Loucy (cell line): ENCODE results near the gene HDDC2.

Experiments
- H2AFZ ChIP-seq: fragments of 200-600 bp; sonication (generic); 2 replicates; pipeline ENCODE4 v1.6.0; 2016; ENCODE audit warnings: antibody characterized with exemption, mild to moderate bottlenecking, low read length, moderate library complexity
- H3F3A ChIP-seq: fragments of 200-600 bp; 2 replicates; pipeline ENCODE4 v1.6.0; 2016; ENCODE audit warnings: antibody characterized with exemption, low read depth, mild to moderate bottlenecking
- H3K27me3 ChIP-seq: fragments of 200-600 bp; sonication (generic); 2 replicates; pipeline ENCODE4 v1.6.1; 2014; ENCODE audit warnings: low read length, mild to moderate bottlenecking; ENCODE audit not compliant: insufficient read depth, poor library complexity, severe bottlenecking
- H3K36me3 ChIP-seq: fragments of 200-600 bp; sonication (generic); 2 replicates; pipeline ENCODE4 v1.6.1; 2016; ENCODE audit warnings: low read length; ENCODE audit not compliant: insufficient read depth
- H3K4me1 ChIP-seq: fragments of 200-600 bp; sonication (generic); 2 replicates; pipeline ENCODE4 v1.5.1; 2014; ENCODE audit warnings: low read length, mild to moderate bottlenecking; ENCODE audit not compliant: insufficient read depth, poor library complexity, severe bottlenecking
- H3K4me2 ChIP-seq: fragments of 200-600 bp; sonication (generic); 2 replicates; pipeline ENCODE4 v1.6.0; 2014; ENCODE audit warnings: antibody characterized with exemption, low read length, low read depth, mild to moderate bottlenecking; ENCODE audit not compliant: poor library complexity, severe bottlenecking
- H3K4me3 ChIP-seq: fragments of 200-600 bp; sonication (generic); 2 replicates; pipeline ENCODE4 v1.5.1; 2014; ENCODE audit warnings: low read length, mild to moderate bottlenecking, mixed read lengths; ENCODE audit not compliant: poor library complexity, severe bottlenecking
- H3K79me2 ChIP-seq: fragments of 200-600 bp; sonication (generic); 2 replicates; pipeline ENCODE4 v1.6.1; 2014; ENCODE audit warnings: low read length; ENCODE audit not compliant: insufficient read depth
- H3K9ac ChIP-seq: fragments of 200-600 bp; sonication (generic); 2 replicates; pipeline ENCODE4 v1.6.0; 2014; ENCODE audit warnings: mild to moderate bottlenecking, low read depth, low read length, moderate library complexity; ENCODE audit not compliant: poor library complexity, severe bottlenecking
- H3K9me2 ChIP-seq: fragments of 200-600 bp; sonication (generic); replicated peaks from 2 replicates; pipeline ENCODE4 v1.6.1; 2016; ENCODE audit warnings: low read depth, low read length, mixed read lengths
- H3K9me3 ChIP-seq: fragments of 200-600 bp; sonication (generic); 2 replicates; pipeline ENCODE4 v1.6.1; 2014; ENCODE audit warnings: mild to moderate bottlenecking, antibody characterized with exemption, low read length, low read depth; ENCODE audit not compliant: insufficient read depth
- H4K20me1 ChIP-seq: fragments of 200-600 bp; sonication (generic); 2 replicates; pipeline ENCODE4 v1.6.0; 2014; ENCODE audit warnings: antibody characterized with exemption, low read length, mild to moderate bottlenecking; ENCODE audit not compliant: insufficient read depth, poor library complexity, severe bottlenecking
- EZH2phosphoT487 ChIP-seq: fragments of 200-600 bp; IDR thresholded peaks from 2 replicates; pipeline ENCODE4 v1.6.1; 2018; ENCODE audit warnings: antibody characterized with exemption, mild to moderate bottlenecking, moderate library complexity, borderline replicate concordance
- TF ChIP-seq, protein P1 (sequence below): fragments of 200-600 bp; sonication (generic); conservative IDR thresholded peaks from 2 replicates; pipeline ENCODE4 v1.5.1; 2014; ENCODE audit warnings: mild to moderate bottlenecking, antibody characterized with exemption, low read length

HDDC2 gene

DNA sequence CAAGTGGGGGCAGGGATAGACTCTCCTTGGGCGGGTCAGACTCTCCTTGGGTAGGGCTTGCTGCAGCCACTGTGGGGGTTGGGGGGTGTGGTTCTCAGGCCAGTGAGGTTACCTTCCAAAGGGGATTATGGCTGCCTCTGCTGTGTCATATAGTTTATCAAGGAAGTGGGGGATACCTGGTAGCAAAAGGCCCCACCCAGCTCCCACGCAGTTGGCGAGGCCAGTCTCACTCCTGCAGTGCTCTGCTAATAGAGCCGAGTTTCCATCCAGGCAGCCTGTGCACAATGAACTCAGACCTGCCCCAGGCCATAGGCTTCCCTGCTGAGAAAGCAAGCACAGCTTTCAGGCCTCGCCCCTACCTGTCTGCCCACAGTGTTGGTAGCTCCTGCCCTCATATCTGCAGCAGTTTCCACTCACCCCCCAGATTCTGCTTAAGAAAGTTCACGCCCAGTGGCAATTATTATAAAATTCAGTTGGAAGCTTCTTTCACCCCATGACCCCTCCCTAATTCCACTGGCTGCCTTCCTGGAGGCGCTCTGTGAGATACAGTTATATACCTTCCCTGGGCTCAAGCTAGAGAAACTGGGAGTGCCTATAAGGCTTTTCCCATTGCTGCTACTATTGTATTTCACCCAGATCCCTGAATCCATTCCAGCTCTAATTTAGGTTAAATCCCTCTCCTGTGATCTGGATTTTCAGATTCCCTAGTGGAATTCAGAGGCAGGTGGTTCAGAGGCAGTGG lies 56.1 kb downstream of the HDDC2 start:
- no peak overlapping the region for H3K9ac ChIP-seq
- H3K9me2 ChIP-seq: no peaks in the 10 kb centered on the region
- H3K4me1 ChIP-seq: no peaks in the 10 kb centered on the region
- H3K36me3 ChIP-seq: no peaks in the 10 kb centered on the region
- H3K4me3 ChIP-seq: no peak overlapping the region
- H2AFZ ChIP-seq: no peak overlapping the region
- H3F3A ChIP-seq: no peaks in the 10 kb centered on the region
- no peaks in the 10 kb centered on the region for H4K20me1 ChIP-seq
- no peaks in the 10 kb centered on the region for H3K9me3 ChIP-seq
- no peak for TF ChIP-seq EZH2phosphoT487
- TF ChIP-seq, protein P1, sequence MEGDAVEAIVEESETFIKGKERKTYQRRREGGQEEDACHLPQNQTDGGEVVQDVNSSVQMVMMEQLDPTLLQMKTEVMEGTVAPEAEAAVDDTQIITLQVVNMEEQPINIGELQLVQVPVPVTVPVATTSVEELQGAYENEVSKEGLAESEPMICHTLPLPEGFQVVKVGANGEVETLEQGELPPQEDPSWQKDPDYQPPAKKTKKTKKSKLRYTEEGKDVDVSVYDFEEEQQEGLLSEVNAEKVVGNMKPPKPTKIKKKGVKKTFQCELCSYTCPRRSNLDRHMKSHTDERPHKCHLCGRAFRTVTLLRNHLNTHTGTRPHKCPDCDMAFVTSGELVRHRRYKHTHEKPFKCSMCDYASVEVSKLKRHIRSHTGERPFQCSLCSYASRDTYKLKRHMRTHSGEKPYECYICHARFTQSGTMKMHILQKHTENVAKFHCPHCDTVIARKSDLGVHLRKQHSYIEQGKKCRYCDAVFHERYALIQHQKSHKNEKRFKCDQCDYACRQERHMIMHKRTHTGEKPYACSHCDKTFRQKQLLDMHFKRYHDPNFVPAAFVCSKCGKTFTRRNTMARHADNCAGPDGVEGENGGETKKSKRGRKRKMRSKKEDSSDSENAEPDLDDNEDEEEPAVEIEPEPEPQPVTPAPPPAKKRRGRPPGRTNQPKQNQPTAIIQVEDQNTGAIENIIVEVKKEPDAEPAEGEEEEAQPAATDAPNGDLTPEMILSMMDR: no peak
- H3K79me2 ChIP-seq: no peaks in the 10 kb centered on the region
- H3K27me3 ChIP-seq: no peaks in the 10 kb centered on the region
- H3K4me2 ChIP-seq: no peak overlapping the region

DNA sequence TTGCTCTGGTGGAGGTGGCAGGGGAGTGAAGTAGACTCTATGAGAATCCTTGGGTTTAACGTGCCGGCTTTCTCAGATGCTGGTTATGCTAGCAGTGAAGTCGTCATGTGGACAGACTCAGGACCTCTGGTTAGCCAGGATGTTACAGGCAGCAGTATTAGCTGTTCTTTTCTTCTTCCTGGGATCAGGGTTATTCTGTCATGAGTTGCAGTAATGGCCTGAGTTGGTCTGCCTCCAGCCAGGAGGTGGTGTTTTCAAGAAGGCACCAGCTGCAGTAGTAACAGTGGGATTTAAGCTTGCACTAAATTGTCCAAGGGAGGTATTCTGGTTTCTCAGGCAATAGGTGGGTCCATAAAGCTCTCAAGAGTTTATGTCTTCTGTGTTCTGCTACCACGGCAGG lies 56.7 kb downstream of the HDDC2 start:
- H3K36me3 ChIP-seq: no peaks in the 10 kb centered on the region
- H2AFZ ChIP-seq: no peak overlapping the region
- H3F3A ChIP-seq: no peaks in the 10 kb centered on the region
- peaks cover 4% of the 10 kb centered on the region; the same call in 1 of the 2 replicates for H3K9me3 ChIP-seq
- no peaks in the 10 kb centered on the region for H3K79me2 ChIP-seq
- H3K4me1 ChIP-seq: no peaks in the 10 kb centered on the region
- no peak overlapping the region for H3K9ac ChIP-seq
- H3K27me3 ChIP-seq: no peaks in the 10 kb centered on the region
- TF ChIP-seq EZH2phosphoT487: no peak
- TF ChIP-seq, protein P1: no peak
- H3K9me2 ChIP-seq: no peaks in the 10 kb centered on the region
- H4K20me1 ChIP-seq: no peaks in the 10 kb centered on the region
- H3K4me3 ChIP-seq: no peak overlapping the region
- no peak overlapping the region for H3K4me2 ChIP-seq

DNA sequence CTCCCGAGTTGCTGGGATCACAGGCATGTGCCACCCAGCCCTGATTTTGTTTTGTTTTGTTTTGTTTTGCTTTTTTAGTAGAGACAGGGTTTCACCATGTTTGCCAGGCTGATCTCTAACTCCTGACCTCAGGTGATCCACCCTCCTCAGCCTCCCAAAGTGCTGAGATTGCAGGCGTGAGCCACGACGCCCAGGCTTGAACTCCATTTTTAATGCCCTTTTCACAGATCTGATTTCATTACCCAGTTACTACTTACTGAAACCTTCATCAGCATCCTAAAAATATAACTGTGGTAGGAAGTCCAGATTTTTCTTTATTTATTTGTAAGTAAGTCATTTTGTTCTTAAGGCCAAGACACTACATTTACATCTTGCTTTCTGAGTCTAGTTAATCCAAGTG lies 64.0 kb downstream of the HDDC2 start:
- Histone ChIP-seq H3K9me3 (peaks cover 4% of the 10 kb centered on the region; the same call in 1 of the 2 replicates), H3K79me2 (no peaks in the 10 kb centered on the region), H3K36me3 (no peaks in the 10 kb centered on the region), H2AFZ (no peak overlapping the region), H3K27me3 (no peaks in the 10 kb centered on the region), H3K9ac (no peak overlapping the region), H3K4me3 (no peak overlapping the region), H3K4me2 (no peak overlapping the region), H3K9me2 (no peaks in the 10 kb centered on the region), H3K4me1 (no peaks in the 10 kb centered on the region), H4K20me1 (no peaks in the 10 kb centered on the region), H3F3A (no peaks in the 10 kb centered on the region)
- TF ChIP-seq, protein P1: no peak
- no peak for TF ChIP-seq EZH2phosphoT487
